GM20431 (cell line): Measurements from ENCODE around the gene POU2AF1.

Source experiments
- in situ Hi-C: fragments of 300-500 bp; cut with MseI, MboI; formaldehyde crosslinking; loops from one replicate; pipeline ENCODE4 v1.15.0; 2020; ENCODE audit warnings: low sequenced_read_pairs; ENCODE audit not compliant: unreplicated experiment

POU2AF1 gene

DNA sequence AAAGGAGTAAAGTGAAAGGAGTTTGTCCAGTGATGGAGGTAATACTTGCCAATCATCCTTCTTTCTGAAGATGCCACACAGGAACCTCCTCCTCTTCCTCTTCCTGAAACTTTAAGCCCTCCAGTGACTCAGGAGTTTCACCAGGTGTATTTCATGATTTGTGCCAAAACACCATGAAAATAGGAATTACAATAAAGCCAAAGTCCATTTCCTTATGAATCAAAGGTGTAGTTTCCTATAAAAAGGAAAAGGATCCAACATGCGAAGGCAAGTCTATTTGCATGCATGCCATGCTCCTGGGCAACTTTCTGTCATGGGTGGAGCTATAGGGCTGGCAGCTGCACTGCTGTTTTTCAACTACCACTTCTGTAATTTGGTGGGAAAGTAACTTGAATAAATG is 9.8 kb upstream of the POU2AF1 start:
- in situ Hi-C loops: no loop called here

DNA sequence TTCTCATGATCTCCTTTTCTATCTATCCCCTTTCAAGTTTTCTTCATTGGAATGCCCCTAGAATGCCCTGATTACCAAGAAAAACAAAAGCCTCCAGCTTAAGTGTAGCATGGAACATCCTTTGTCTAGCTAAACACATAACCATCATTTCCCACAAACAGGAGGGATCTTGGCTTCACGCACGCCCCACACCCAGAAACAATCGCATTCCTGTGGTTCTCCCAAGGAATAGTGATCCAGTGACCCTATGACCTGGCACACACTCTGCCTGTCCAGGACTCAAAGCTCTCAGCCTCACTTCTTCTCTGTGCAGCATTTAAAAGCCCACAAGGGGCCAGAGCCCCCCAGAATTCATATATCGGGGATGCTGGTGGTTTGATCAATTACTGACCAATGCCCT is 9.3 kb upstream of the POU2AF1 start:
- in situ Hi-C loops: no loop called here

DNA sequence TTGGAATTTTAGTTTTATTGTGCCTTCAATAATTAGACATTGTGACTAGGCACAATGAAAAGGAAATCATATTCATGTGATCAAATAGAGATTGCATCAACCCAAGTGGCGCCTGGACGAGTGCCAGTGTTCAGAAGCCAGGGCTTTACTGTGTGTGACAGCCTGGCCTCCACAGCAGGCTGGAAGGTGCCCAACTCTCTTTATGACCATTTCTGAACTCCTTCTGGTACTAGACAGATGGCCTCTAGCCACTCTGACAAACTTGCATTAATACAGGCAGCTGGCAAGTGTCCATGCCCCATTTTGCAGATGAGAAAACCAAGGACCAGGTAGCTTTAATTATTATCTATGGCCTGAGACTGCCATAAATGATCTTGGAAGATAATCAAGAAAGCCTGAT is 8.3 kb upstream of the POU2AF1 start:
- in situ Hi-C loops: no loop called here

DNA sequence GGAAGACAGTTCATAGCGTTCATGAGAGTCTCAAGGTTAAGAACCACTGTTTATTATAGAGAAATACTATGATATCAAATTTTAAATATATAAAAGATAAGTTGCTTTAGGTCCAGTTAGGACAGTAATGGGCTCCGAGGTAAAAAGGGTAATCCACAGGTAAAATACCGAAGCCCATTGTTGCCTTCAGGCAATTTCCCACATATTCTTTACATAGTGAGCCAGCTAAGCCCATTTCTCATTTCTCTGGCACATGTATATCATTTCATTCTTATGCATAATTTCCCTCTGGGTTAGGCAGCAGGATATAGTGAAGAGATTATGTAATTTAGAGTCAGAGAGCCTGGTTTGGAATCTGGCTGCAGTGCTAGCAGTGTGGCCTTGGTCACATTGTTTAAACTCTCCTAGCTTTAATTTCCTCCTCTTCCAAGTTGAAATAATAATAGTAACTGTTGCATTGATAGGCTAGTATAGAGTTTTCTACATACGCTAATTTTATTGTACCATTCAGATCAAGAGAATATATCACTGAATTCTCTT is 7.6 kb upstream of the POU2AF1 start:
- in situ Hi-C loops: no loop called here

DNA sequence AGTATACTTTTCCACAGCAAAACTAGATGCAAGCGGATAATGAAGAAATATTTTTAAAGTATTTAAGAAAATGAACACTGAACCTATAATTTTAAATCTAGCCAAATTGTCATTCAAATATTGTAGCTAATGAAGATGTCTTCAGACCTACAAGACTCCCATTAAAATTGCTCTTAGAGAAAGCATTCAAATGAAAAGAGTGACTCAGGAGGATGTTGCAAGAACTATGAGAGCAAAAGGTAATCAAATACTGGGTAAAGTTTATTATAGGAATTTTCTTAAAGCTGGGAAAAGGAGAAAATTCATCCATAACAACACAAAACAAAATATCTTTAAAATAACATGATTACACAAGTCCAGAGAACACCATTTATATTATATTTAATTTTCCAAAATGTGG is 5.4 kb upstream of the POU2AF1 start:
- in situ Hi-C loops: no loop called here

DNA sequence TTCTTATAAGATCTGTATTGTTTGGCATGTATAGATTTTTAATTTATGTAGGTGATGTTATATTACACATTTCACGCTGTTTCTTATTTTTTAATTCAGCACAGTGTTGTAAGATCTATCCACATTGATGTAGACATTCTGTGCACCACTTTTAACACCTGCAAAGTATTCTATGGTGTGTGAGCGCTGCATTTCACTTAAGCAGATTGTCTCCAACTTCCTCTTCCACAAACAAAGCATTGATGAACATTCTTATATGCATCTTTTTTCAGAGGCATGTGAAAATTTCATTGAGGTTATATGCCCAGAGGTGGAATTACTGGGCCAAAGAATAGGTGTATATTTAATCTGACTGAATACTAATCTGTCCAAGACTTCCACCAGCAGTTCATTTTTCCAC is 3.4 kb upstream of the POU2AF1 start:
- in situ Hi-C loops: no loop called here

DNA sequence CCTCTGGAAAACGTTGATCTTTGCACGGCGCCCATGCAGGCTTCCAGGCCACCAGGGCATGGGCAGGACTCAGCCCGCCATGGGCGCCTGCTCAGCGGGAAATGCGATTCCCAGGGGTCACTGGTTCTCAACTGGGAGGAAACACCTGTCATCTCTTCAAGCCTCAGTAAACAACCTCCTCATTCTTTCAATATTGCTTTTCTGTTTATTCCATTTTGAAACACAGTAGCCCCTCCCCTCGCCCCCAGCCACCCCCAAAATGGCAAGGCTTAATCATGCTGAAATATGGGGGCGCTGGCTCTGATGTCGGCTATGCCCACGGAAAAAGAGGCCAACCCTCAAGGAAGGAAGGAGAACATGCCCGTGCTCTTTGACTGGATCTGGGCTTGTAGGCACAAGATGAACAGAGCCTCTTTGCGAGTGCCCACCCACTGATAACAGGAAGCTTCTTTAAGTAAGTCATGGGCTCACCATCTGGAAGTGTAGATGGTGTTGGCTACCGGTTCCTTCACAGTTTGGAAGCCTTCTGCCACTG is 594 bp upstream of the POU2AF1 start:
- in situ Hi-C loops: no loop called here

DNA sequence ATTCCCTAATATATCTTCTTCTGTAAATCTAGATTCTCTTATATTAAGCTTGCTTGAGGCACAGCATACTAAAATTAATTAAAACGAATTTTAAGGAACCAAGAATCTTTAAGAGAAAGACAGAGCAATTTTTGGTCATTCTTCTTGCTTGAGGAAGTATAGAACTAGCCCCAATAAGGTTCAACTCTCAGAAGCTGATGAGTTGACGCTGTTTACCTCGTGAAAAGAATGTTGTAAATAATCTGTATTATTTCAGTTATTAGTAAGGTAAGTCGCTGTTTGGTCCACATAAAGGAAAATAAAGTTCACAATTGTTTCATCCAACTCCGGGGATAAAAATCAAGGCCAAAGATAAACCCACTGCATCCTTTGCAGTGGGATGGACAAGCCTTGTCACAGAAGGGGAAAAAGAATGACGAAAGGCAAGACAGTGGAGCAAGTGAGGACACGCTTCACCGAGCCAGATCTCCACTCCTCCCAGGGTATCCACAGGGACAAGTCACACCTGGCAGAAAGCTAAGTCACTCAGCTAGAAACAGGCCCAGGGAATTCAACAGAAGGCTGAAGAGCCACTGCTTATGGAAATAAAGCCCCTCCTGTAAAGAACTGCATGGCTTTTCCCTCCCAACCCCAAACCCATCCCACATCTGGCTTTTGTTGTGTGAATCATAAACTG is 752 bp downstream of the POU2AF1 start:
- in situ Hi-C loops: no loop called here

DNA sequence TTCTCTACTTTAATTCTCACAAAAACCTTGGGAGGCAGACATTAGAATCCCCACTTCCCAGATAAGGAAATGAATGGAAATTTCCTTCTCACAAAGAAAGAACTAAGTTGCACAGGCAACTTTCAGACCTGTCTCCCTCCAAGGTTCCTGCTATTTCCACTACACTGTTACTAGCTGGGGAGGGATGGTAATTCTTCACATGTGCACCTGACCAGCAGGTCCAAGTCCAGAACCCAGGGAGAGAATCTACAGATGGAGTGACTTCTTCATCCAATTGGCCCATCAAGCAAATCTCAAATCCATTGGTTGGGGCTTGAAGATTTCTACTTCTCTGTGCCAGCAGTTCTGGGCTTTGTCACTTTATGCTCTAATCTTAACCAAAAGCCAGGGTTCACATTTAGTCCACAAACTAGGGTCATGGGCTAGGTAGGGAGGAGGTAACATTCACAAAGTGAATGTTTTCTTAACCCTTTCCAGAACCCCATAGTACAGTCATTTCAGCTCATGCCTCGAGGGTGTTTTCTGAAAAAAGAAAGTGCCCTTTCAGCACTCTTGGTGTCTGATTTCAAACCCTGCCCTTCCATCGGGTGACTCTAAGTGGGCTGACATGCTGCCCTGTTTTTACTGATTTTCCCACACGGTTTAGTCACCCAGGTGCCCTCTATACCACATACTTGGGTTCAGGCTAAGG is 2.7 kb downstream of the POU2AF1 start:
- in situ Hi-C loops: no loop called here

DNA sequence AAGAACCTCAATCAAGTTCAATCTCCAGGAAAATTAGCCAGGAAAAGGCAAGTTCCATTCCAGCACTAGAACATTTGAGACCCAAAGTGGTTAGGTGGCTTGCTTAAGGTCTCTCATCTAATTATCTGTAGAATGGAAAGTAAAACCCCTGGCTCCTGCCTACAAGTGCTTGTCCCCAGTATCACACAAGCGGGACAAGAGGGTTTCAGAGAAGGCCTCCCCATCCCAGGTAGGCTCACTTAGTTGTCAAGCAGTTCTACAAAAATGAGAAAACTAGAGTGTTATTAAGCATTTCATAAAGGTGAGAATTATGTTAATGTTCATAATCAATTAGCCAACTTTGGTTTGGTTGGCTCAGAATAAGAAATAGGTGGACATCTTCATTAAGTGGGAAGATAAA is 5.5 kb downstream of the POU2AF1 start:
- in situ Hi-C loops: no loop called here

DNA sequence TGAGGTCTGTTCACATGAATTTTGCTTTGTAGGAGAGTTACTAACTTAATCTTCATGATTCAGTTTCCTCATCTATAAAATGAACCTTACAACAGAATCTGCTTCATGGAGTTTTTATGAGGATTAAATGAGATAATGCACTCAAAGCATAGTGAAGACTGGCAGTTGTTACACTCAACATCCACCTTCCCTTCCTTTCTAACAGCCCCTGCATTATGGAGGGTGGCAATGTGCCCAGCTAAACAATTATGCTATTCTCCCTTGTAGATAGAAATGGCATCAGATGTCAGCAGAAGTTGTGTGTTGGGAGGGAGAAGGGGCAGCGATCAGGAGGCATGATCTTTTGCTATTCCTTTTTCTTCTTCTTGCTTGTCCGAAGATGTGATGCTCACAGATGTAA is 6.5 kb downstream of the POU2AF1 start:
- in situ Hi-C loops: no loop called here

DNA sequence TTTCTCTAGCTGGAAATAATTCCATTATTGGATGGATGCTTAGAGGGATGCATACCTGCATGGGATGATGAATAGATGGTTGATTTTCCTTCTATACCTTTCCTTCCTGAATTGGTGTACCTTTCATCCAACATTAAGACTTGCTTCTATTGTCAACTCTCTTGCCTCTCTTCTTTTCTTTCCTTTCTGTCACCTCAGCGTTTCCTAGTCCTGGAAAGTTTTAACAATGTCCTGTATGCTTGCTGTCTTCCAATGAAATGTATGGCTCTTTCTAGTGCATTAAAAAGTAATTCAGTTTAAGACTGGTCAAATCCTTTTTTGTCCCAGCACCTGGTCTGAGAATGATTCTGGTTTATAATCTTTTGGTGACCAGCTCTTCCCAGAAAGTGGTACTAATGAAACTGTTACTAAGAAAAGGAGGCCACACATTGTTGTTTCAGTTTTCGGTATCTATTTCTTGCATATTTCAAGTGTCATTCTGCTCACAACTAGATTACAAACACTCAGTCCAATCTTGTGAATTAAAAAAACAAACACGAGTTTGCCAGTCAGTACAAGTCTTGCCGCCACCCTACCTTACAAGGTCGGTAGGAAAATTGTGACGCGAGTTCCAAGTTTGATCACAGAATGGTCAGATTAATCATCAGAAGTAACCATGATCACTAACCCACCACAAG is 8.0 kb downstream of the POU2AF1 start:
- in situ Hi-C loops: no loop called here

DNA sequence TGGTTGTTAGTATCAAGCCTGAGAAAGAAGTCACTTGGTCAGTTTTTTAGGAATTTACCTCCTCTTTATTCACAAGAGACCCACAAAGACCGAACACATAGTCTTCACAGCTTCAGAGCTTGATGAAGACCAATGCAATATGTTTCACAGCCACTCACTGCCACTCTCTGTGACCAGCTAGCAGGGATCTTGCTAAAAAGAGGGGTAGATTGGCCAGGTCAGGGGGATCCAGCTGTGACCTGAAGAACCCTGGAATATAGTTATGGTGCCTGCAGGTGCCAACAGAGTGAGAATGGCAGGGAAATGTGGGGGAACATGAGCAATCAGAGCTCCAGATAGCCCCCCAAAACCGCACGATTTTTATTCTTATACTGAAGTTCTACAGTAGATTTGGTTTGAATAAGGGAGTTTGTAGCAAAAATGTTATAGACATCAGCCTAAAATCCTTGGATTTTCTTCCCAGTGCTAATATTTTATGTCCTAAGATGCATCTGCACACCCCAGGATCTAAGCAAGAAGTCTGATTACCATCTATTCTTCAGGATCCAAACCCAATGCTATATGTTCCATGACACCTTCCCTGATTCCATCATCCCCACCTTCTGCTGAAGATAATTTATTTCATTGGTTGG is 8.7 kb downstream of the POU2AF1 start:
- in situ Hi-C loops: no loop called here

DNA sequence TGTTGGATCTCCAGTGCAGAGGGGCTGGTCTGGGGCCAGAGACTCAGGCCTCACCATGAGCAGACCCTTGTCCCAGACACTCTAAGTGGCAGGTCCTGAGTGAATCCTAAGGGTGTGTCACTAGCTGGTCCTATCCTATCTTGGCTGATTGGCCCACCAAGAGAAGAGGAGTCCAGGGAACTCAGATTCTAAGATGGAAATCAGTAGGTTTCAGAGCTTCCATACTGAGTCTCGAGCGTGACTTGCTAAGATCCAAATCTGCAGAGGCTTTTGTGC is 10.9 kb downstream of the POU2AF1 start:
- in situ Hi-C loops: no loop called here

DNA sequence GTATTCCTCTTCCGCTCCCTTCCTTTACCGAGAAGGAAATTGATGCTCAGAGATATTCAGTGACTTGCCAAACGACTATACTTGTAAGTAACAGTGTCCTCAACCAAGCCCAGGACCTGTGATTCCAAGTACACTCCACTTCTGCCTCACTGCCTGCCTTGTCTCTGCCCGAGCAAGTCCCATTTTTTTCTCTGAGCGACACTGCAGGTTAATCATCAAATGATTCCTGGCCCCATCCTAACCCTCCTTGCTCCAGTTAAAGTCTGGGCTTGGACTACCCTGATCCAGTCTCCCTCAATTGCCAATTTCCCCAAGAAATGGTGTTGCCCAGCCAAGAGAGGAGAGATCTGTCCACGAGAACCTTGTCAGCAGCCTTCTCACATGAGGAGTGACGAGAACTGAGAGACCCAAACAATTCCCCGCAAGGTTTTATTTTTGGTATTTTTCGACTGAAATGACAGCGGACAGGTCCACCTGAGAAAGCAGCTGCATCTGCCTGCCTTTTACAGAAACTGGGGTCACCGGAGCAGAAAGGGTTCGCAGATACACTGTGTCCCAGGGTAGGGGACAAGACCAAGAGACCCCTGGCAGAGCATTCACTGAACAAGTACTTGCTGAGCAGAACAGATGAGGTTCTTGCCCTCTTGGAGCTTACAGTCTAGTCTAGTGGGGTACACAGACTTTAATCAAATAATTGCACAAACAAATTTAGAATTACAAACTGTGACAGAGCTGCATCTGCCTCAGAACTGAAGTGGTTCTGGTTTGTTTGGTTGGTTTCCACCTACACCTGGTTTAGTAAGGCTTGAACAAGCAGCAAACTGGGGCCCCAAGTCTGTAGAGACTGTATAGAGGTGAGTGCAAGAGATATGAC is 11.4 kb downstream of the POU2AF1 start:
- in situ Hi-C loops: no loop called here

DNA sequence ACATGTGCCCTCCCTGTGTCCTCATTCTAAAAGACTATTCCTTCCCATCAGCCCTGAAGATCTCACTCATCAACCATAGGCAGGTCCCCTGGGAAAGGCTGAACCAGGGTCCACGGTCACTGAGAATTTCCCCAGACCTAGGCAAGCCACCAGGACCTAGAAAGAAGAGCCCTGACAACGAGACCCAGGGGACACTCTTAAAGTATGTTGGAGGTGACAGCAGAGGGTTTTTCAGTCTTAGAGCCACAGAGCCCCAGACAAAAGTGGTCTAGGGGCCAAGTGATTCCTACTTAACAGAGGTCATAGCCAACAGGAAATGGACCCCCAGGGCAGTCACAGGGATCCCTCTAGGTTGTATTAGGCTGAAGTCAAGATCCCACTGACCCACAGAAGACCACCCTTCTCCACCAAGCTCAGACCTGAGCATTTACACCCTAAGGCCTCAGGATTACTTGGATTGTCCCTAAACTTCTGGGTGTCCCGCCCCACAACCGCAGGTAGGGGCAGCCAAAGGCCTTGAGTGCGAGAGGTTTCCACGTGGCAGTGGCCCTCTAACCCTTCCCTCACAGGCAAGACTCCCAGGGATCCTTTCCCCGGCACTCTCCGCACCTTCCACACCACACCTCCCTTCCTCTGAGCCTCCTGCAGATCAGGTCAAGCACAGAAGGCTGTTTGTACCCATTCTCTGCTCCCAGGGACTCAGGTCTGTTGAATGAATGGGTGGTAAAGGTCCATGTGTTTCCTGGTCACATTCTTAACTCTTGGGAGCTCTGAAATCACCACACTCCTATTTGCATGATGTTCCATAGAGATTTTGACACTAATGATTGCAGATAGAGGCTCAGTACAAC is 12.3 kb downstream of the POU2AF1 start:
- in situ Hi-C loops: no loop called here

DNA sequence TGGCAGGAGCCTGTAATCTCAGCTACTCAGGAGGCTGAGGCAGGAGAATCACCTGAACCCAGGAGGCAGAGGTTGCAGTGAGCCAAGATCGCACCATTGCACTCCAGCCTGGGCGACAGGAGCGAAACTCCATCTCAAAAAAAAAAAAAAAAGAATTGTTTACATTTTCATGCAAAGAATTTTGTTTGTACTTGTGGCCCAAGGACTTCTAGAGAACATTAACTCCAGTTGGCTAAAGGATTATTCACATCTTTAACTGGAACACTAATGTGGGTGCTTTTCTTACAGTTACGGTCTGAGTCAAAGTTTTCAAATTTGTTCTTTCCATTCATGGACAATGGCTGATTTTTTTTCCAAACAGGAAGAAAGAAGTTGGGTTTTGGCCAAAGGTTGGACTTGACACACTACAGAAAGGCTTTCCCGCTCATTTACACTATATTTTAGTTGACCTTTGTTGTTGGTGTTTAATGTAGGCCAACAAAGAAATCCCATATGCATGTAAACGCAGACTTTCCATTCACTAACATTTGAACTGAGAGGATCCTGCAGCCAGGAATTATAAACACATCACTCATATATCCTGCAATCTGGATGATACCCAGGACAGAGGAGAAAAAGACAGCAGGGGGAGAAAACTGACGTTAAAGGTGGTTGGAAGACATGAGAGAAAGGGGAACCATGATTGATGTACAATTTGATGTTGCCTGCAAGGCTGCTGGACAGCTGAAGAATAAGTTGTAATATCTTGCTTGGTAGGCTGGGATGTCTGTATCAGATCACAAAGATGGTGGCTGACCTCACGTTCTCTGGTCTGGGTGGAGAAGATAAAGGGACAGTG is 13.1 kb downstream of the POU2AF1 start:
- in situ Hi-C loops: no loop called here

DNA sequence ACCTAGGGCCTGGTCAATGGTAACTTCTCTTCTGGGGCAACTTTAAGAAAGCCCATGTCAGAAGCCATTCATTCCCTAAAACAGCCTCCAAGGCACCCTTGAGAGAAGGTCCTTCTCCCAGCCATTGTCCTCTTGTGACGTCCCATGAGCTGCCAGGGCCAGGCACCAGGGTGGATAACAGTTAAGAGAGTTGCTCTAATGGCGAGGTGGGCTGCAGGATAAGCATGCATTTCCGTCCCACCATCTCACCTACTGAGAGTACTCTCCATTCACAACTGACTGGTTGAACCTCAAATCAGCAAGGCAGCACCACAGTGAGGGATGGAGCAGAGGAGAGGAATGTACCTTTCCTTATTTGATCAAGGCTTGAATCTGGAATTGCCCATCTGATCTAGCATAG is 14.6 kb downstream of the POU2AF1 start:
- in situ Hi-C loops: no loop called here
